Muscle of arm (tissue), 14 donors: ENCODE data around the gene GAL3ST2. TPM values are rescaled to one million over a fixed set of nuclear protein-coding genes. Genes with fewer than 3 reads are reported as not detected.
"Not testable (repeated sequence)": the region's sequence is repeated elsewhere in the genome, so short reads cannot be mapped to it uniquely, and the experiment has no call there.

Experiments used
- DNase-seq: peaks from one replicate; pipeline ENCODE4 v3.0.0-alpha.2; 2013
- long read RNA-seq, 11 donors: transcript quantifications; one replicate each; lab custom pipeline, GENCODE V29; 2026
- polyA plus RNA-seq, 12 donors: library from polyadenylated mRNA; unstranded; fragments of 120-200 nt; gene quantifications; one replicate each; pipeline ENCODE4 v1.2.1, GENCODE V29; 2013; ENCODE audit not compliant: insufficient read length in 12 of 12

The GAL3ST2 gene
- under 1 TPM in 7 of 12 donors, not detected in 5; 0.09 to 0.48 (median 0.21) TPM for polyA plus RNA-seq
- long read RNA-seq, donor 1: 0 reads
- long read RNA-seq, donor 2: 0 reads
- long read RNA-seq, donor 3: 0 reads
- long read RNA-seq, donor 4: 0 reads
- long read RNA-seq, donor 5: 0 reads
- long read RNA-seq, donor 6: 0 reads
- long read RNA-seq, donor 7: 0 reads
- long read RNA-seq, donor 8: 0 reads
- long read RNA-seq, donor 9: 0 reads
- long read RNA-seq, donor 10: 0 reads
- long read RNA-seq, donor 11: 0 reads

DNA sequence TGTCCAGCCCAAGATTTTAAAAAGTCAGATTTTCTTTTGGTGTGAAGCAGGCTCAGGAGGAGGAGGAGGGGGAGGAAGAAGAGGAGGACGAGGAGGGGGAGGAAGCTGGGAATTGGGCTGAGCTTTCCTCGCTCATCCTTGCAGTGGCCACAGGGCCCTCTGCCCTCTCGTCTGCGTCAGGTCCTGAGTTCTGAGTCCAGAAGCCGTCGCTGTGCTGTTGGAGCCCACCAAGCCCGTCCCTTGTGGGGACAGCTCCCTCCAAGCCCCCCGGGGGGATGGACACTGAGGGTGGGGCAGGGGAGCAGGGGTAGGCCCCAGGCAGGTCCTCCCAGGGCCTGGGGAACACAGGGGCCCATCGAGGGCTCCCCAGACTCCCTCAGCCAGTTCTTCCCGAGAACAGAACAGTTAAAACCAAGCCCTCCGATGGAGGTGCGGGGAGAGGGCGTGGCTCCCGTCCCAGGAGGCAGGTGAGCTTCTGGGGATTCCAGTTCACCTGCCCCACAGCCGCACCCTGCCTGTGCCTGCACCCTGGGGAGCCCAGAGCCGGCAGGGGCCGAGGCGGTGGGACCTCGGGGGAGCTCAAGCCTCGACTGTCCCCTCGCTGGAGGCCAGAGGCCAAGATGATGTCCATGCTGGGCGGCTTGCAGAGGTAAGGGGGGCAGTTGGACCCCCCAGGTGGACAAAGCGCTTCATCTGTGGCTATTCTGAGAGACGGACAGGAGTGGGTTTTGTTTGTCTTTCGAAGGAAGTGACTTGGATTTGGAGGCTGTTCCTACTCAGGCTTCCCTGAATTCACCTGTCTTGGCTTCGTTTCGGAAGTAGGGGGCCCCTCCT is at the start of gene GAL3ST2:
GAL3ST2 (plus strand) TSS at position 487 of the 834 bp plus-strand sequence; CDS start at position 621, 134 bp downstream.
- no peak for DNase-seq

DNA sequence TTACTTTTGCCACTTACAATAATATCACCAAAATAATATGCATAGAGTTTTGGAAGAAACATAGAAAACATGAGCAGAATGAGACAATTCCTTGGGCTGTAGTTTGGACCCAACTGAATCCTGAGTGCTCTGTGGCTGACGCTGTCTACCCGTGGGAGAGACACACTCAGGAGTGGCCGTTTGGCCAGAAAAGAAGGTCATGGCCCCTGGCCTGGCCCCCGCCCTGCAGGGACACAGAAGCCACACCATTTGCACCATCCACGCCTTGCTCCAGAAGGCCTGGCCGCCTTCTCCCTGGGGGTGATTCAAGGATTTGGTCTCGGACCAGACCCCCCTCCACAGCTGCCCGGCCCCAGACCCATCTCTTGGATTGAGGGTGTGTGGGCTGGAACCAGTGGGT is 48.6 kb upstream of the GAL3ST2 start:
- no peak for DNase-seq

- peak; percentile 51 for DNase-seq
Measured at GRCh38 chr2:241728627-241729026, 48.0 kb upstream of the GAL3ST2 start.

GRCh38 chr2:241729868-241730267 is 46.8 kb upstream of the GAL3ST2 start:
- DNase-seq: no peak

DNA sequence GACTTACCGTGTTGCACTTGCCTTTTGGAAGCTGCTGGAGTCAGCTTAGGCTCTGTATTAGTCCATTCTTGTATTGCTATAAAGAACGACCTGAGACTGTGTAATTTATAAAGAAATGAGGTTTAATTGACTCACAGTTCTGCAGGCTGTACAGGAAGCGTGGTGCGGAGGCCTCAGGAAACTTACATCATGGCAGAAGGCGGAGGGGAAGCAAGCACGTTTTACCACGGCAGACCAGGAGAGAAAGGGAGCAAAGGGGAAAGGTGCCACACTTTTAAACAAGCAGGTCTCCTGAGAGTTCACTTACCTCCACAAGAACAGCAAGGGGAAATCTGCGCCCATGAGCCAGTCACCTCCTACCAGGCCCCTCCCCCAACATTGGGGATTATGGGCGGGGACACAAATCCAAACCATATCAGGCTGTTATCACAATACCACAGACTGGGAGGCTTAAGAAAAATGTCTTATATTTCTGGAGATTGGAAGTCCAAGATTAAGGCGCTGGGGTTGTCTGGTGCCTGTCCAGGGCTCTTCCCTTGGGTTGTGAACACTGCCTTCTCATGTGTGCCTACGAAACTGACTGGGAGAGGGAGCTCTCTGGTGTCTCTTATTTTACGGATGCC is 45.8 kb upstream of the GAL3ST2 start:
- DNase-seq: no peak

DNA sequence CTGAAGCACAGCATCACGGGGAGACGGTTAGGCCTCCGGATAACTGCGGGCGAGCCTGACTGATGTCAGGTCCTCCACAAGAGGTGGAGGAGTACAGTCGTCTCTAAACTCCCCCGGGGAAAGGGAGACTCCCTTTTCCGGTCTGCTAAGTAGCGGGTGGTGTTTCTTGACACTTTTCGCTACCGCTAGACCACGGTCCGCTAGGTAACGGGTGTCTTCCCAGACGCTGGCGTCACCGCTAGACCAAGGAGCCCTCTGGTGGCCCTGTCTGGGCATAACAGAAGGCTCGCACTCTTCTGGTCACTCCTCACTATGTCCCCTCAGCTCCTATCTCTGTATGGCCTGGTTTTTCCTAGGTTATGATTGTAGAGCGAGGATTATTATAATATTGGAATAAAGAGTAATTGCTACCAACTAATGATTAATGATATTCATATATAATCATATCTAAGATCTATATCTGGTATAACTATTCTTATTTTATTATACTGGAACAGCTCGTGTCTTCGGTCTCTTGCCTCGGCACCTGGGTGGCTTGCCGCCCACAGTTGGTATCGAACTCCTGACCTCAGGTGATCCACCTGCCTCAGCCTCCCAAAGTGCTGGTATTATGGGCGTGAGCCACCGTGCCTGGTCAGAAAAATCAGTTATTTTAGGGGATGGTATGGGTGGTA is 44.0 kb upstream of the GAL3ST2 start:
- peak; percentile 31 for DNase-seq

- no peak for DNase-seq
Measured at GRCh38 chr2:241733391-241734207, 43.0 kb upstream of the GAL3ST2 start.

- DNase-seq: no peak
Measured at GRCh38 chr2:241734208-241734466, 42.5 kb upstream of the GAL3ST2 start.

- DNase-seq: peak; percentile 86
Measured at GRCh38 chr2:241734467-241735208, 42.0 kb upstream of the GAL3ST2 start, which contains the start of gene D2HGDH. Gene D2HGDH (plus strand): TSS chr2:241734630. CDS start chr2:241735225, 595 bp downstream.

GRCh38 chr2:241736111-241736510 is 40.5 kb upstream of the GAL3ST2 start:
- DNase-seq: no peak

DNA sequence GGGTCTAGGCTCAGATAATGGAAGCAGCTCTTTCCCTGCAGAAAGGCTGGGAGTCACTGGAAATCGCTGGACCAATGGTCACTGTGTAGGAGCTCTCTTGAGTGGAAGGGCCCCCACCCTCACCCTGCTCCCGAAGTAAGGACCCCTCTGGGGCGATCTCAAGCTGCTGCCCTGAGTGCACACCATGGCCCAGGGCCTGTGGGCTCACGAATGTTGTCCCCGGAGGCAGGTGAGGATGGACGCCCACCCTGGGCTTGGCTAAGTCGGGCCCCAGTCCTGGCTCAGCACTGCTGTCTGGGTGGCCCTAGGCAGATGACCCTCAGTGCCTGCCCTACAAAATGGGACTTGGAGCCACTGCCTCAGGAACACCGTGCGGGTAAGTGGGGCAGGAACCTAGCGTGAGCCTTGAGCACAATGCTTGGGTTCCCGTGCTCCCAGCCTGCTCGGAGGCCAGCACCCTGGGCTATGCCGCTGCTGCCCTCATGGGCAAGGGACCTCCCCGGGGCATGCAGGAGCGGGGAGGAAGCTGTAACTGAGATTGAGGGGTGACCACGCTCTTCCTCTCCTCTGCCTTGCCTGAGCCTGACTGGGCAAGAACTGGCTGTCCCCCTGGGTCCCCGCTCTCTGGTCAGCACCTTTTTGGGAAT is 38.5 kb upstream of the GAL3ST2 start:
- DNase-seq: no peak

- DNase-seq: no peak
Measured at GRCh38 chr2:241739177-241739576, 37.4 kb upstream of the GAL3ST2 start.

DNA sequence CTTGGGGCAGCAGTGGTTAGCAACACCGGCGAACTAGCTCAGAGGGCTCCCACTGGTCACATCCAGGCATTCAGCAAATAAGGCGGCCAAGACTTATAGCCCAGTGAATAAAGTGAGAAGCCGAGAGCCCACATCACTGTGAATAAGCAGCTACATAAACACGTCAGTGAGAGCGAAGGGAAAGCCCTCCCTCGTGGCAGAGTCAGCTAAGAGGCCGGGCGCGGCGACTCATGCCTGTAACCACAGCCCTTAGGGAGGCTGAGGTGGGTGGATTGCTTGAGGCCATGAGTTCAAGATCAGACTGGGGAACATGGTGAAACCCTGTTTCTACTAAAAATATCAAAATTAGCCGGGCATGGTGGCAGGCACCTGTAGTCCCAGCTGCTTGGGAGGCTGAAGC is 37.0 kb upstream of the GAL3ST2 start:
- no peak for DNase-seq

GRCh38 chr2:241741016-241741415 is 35.6 kb upstream of the GAL3ST2 start:
- no peak for DNase-seq

DNA sequence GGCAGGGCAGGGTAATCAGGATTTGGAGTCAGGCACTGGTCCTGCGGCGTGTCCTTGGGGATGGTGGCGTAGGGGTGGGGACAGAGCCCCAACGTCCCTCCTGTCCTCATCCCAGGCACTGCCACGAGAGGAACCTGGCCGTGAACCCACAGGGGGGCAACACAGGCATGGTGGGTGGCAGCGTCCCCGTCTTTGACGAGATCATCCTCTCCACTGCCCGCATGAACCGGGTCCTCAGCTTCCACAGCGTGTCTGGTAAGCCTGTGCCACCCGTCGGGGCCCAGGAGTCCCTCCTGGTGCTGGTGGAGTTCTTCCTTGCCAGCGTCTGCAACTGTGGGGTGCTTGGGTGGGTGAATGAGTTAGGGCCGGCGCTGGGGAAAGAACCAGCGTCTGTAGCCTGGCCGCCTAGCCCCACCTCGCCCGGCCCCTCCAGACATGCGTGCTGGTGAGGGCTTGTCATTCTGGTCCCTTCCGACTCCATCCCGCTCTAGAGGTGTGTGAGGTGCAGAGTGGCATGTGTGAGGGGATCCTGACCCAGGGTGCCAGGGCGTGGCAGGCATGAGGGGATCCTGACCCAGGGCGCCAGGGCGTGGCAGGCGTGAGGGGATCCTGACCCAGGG is 34.2 kb upstream of the GAL3ST2 start:
- DNase-seq: no peak

GRCh38 chr2:241743008-241743407 is 33.6 kb upstream of the GAL3ST2 start:
- not testable (repeated sequence) for DNase-seq

GRCh38 chr2:241743620-241744019 is 33.0 kb upstream of the GAL3ST2 start:
- no peak for DNase-seq

DNA sequence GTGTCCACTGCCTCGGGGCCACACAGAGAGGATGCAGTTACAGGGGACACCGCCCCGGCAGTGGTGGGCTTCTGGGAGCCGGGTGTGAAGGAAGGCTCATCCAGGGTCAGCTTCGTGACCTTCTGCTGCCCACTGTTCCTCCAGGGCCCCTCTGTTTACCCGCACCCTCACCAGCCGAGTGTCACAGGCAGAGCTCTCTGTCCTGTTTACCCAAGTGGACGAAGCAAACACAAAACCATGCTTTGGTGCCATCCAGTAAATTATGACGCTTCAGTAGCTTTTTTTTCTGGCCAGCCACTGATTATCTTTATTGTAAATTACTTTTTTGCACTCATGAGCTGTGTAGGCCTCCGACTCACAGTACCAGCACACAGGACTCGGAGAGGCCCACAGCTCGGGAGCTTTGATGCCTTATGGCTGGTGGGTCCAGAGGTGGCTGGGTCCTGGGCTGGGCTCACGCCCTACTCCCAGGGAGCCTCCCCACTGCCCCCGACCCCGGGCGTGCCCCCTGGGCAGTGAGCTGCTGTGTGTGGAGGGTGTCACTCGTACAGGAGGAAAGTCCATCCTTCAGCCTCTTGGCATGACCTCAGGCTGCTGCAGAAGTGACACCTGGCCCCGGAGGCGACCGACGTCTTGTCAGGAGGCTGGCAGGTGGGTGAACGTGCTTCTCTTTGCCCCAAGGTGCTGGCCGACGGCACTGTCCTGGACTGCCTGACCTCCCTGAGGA is 32.4 kb upstream of the GAL3ST2 start:
- DNase-seq: no peak

GRCh38 chr2:241745276-241745675 is 31.3 kb upstream of the GAL3ST2 start:
- DNase-seq: no peak
